IMR-90 (cell line): ENCODE measurements around the gene CNPY3. TPM values are rescaled to one million over a fixed set of nuclear protein-coding genes. Genes with fewer than 3 reads are reported as not detected.

Experiments used
- ATAC-seq: fragments of 200-7000 bp; cut with Tn5 transposase; 2 replicates; pipeline ENCODE4 v1.9.1; 2020; ENCODE audit warnings: low read depth, mild to moderate bottlenecking, moderate library complexity
- BruUV-seq: library from RNA; stranded (reverse); fragments of 400-500 nt; replicated peaks from 2 replicates; lab custom pipeline; 2021; lab: Mats Ljungman, UMichigan
- CTCF ChIA-PET: fragments of 300-600 bp; formaldehyde crosslinking; extraction: SDS; loops from one replicate; lab custom pipeline; 2021; ENCODE audit warnings: antibody characterized with exemption; lab: Yijun Ruan, JAX
- POLR2A ChIA-PET: fragments of 300-600 bp; sonication (Branson Sonifier 250); formaldehyde crosslinking; loops from one replicate; lab custom pipeline; 2022; ENCODE audit warnings: antibody characterized with exemption; ENCODE audit not compliant: unreplicated experiment; lab: Charles Lee
- DNase-seq: peaks from one replicate; pipeline ENCODE4 v3.0.0; 2013
- H2AFZ ChIP-seq: replicated peaks from 2 replicates; pipeline ENCODE3; 2013; ENCODE audit warnings: low read length, mild to moderate bottlenecking; ENCODE audit not compliant: poor library complexity
- H2AK5ac ChIP-seq: 2 replicates; pipeline ENCODE4 v1.6.1; 2013; ENCODE audit warnings: low read depth, low read length, inconsistent platforms
- H2AK9ac ChIP-seq: replicated peaks from 2 replicates; pipeline ENCODE3; 2013; ENCODE audit warnings: mild to moderate bottlenecking, low read depth, low read length, moderate library complexity; ENCODE audit not compliant: poor library complexity
- H2BK120ac ChIP-seq: 2 replicates; pipeline ENCODE4 v1.6.1; 2013; ENCODE audit warnings: low read depth, low read length, inconsistent platforms
- H2BK15ac ChIP-seq: 3 replicates; pipeline ENCODE4 v1.6.1; 2013; ENCODE audit warnings: low read depth, low read length, inconsistent platforms
- H2BK20ac ChIP-seq: 2 replicates; pipeline ENCODE4 v1.6.1; 2013; ENCODE audit warnings: low read depth, mild to moderate bottlenecking, inconsistent platforms, low read length, moderate library complexity
- H2BK5ac ChIP-seq: 2 replicates; pipeline ENCODE4 v1.6.1; 2013; ENCODE audit warnings: mild to moderate bottlenecking, low read depth, low read length, inconsistent platforms; ENCODE audit not compliant: poor library complexity, severe bottlenecking
- H3K14ac ChIP-seq: replicated peaks from 2 replicates; pipeline ENCODE4 v1.6.1; 2013; ENCODE audit warnings: low read depth, low read length, inconsistent platforms
- H3K18ac ChIP-seq: 2 replicates; pipeline ENCODE4 v1.6.1; 2013; ENCODE audit warnings: low read depth, low read length, control low read depth
- H3K23ac ChIP-seq: 2 replicates; pipeline ENCODE4 v1.6.1; 2013; ENCODE audit warnings: low read depth, low read length, inconsistent platforms
- H3K27ac ChIP-seq: 2 replicates; pipeline ENCODE4 v1.5.1; 2013; ENCODE audit warnings: mild to moderate bottlenecking, control low read depth, low read length; ENCODE audit not compliant: insufficient read depth
- H3K27me3 ChIP-seq: 2 replicates; pipeline ENCODE4 v1.6.1; 2013; ENCODE audit warnings: low read length; ENCODE audit not compliant: control insufficient read depth, insufficient read depth
- H3K36me3 ChIP-seq: 2 replicates; pipeline ENCODE4 v1.6.1; 2013; ENCODE audit warnings: low read length, mixed read lengths; ENCODE audit not compliant: control insufficient read depth, insufficient read depth
- H3K4ac ChIP-seq: 2 replicates; pipeline ENCODE4 v1.6.1; 2013; ENCODE audit warnings: low read depth, low read length, inconsistent platforms
- H3K4me1 ChIP-seq: 2 replicates; pipeline ENCODE4 v1.6.1; 2013; ENCODE audit warnings: low read length, mixed read lengths; ENCODE audit not compliant: control insufficient read depth, insufficient read depth
- H3K4me2 ChIP-seq: 2 replicates; pipeline ENCODE4 v1.6.1; 2013; ENCODE audit warnings: low read depth, mild to moderate bottlenecking, control low read depth, low read length, moderate library complexity
- H3K4me3 ChIP-seq: 2 replicates; pipeline ENCODE4 v1.5.1; 2013; ENCODE audit warnings: low read depth, mild to moderate bottlenecking, control low read depth, low read length, moderate library complexity; ENCODE audit not compliant: insufficient read depth
- H3K56ac ChIP-seq: 2 replicates; pipeline ENCODE4 v1.6.1; 2013; ENCODE audit warnings: low read length, inconsistent platforms; ENCODE audit not compliant: insufficient read depth; ENCODE audit errors: extremely low read depth
- H3K79me1 ChIP-seq, 2 experiments: 2 replicates each; pipeline ENCODE4 v1.6.1; 2013; ENCODE audit warnings: low read length in 2 of 2, inconsistent platforms in 1 of 2, low read depth in 1 of 2
- H3K9ac ChIP-seq: 2 replicates; pipeline ENCODE4 v1.6.1; 2013; ENCODE audit warnings: low read depth, low read length, control low read depth
- H3K9me1 ChIP-seq: 2 replicates; pipeline ENCODE4 v1.6.1; 2013; ENCODE audit warnings: low read length, inconsistent platforms; ENCODE audit not compliant: insufficient read depth
- H3K9me3 ChIP-seq: 2 replicates; pipeline ENCODE4 v1.6.1; 2013; ENCODE audit warnings: low read length; ENCODE audit not compliant: control insufficient read depth, insufficient read depth
- H4K20me1 ChIP-seq: 2 replicates; pipeline ENCODE4 v1.6.1; 2013; ENCODE audit warnings: low read length, inconsistent platforms; ENCODE audit not compliant: insufficient read depth
- H4K5ac ChIP-seq: 2 replicates; pipeline ENCODE4 v1.6.1; 2013; ENCODE audit warnings: mild to moderate bottlenecking, low read depth, low read length, control low read depth
- H4K8ac ChIP-seq, 2 experiments: 2 replicates each; pipeline ENCODE4 v1.6.1; 2013; ENCODE audit warnings: low read depth in 2 of 2, low read length in 2 of 2, control low read depth in 1 of 2, inconsistent platforms in 1 of 2
- H4K91ac ChIP-seq: 2 replicates; pipeline ENCODE4 v1.6.1; 2013; ENCODE audit warnings: low read depth, low read length, inconsistent platforms; ENCODE audit not compliant: insufficient read depth
- FOS ChIP-seq: fragments of 150-350 bp; IDR thresholded peaks from 2 replicates; pipeline ENCODE4 v1.6.1; 2016; ENCODE audit warnings: low read depth, low read length
- MAZ ChIP-seq: IDR thresholded peaks from 2 replicates; pipeline ENCODE4 v1.6.1; 2012; ENCODE audit warnings: low read depth, mild to moderate bottlenecking, low read length, improper control_type of control experiment, moderate library complexity, borderline replicate concordance
- MXI1 ChIP-seq: IDR thresholded peaks from 2 replicates; pipeline ENCODE4 v1.6.1; 2012; ENCODE audit warnings: low read depth, mild to moderate bottlenecking, low read length, moderate library complexity, borderline replicate concordance
- NFE2L2 ChIP-seq: fragments of 150-350 bp; IDR thresholded peaks from 2 replicates; pipeline ENCODE4 v1.6.1; 2016; ENCODE audit warnings: low read depth, mild to moderate bottlenecking, low read length
- RAD21 ChIP-seq: IDR thresholded peaks from 2 replicates; pipeline ENCODE4 v1.6.1; 2012; ENCODE audit warnings: low read length, improper control_type of control experiment
- RCOR1 ChIP-seq: IDR thresholded peaks from 2 replicates; pipeline ENCODE4 v1.6.1; 2012; ENCODE audit warnings: mild to moderate bottlenecking, low read length, improper control_type of control experiment; ENCODE audit not compliant: insufficient replicate concordance
- SMC3 ChIP-seq: fragments of 150-350 bp; IDR thresholded peaks from 2 replicates; pipeline ENCODE4 v1.6.1; 2016; ENCODE audit warnings: low read depth, mild to moderate bottlenecking, antibody characterized with exemption, low read length, moderate library complexity
- WGBS, 2 experiments: methylation state at CpG; one replicate each; pipeline versions ENCODE4 v1.1.5 to v1.1.7; 2013; ENCODE audit warnings: missing lambda C conversion rate in 2 of 2; ENCODE audit not compliant: insufficient read length in 1 of 2; ENCODE audit errors: extremely low coverage in 2 of 2; 5-methylcytosine and 5-hydroxymethylcytosine counted together
- dilution Hi-C: fragments of 300-500 bp; cut with HindIII; formaldehyde crosslinking; loops from one replicate; pipeline ENCODE4 v1.14.3; 2018; ENCODE audit warnings: low sequenced_read_pairs; ENCODE audit not compliant: unreplicated experiment
- in situ Hi-C: fragments of 300-500 bp; cut with MboI; formaldehyde crosslinking; loops from 3 replicates; pipeline ENCODE4 v1.14.3; 2019; ENCODE audit warnings: low sequenced_read_pairs, inconsistent platforms, mixed read lengths
- intact Hi-C: fragments of 100-400 bp; cut with micrococcal nuclease; formaldehyde crosslinking; loops from 2 replicates; pipeline ENCODE4 v1.10.0; 2022
- polyA plus RNA-seq, 3 experiments: library from polyadenylated mRNA; depleted of rRNA; stranded (reverse); fragments of >200 nt; gene quantifications; 2 replicates each; pipeline ENCODE4 v1.2.3, GENCODE V29; 2012; ENCODE audit warnings: low replicate concordance in 1 of 3
- total RNA-seq: library from RNA; depleted of rRNA; stranded (reverse); fragments of >200 nt; gene quantifications from 2 replicates; pipeline ENCODE4 v1.2.3, GENCODE V29; 2012

CNPY3 gene
- total and polyA plus RNA-seq, 2 of the 4 experiments (the other 2 are of a cell fraction) = 13.3 to 39.2 TPM

GRCh38 chr6:42968126-42968701 lies 38.9 kb downstream of the CNPY3 start:
- H3K36me3 ChIP-seq = peaks cover 45% of the 10 kb centered on the region
- peaks cover 9% of the 10 kb centered on the region; the same call in 1 of the 2 replicates for H4K20me1 ChIP-seq
- CTCF ChIA-PET = no interaction called here
- H3K23ac ChIP-seq = no peak overlapping the region
- no peak overlapping the region for H3K56ac ChIP-seq
- no peak overlapping the region for H3K4me2 ChIP-seq
- no peak overlapping the region for H3K4ac ChIP-seq
- H3K4me3 ChIP-seq = no peak overlapping the region
- H2BK120ac ChIP-seq = no peak overlapping the region
- no peak for TF ChIP-seq NFE2L2
- no peak for TF ChIP-seq RCOR1
- no peak for TF ChIP-seq RAD21
- no peak for TF ChIP-seq SMC3
- TF ChIP-seq MAZ = no peak
- no peak for TF ChIP-seq MXI1
- TF ChIP-seq FOS = no peak
- no peak overlapping the region for H3K9ac ChIP-seq
- no peak overlapping the region for H2AK9ac ChIP-seq
- ATAC-seq (no peak), DNase-seq (no peak)
- no peak overlapping the region for H4K8ac ChIP-seq
- no peak overlapping the region for H2AK5ac ChIP-seq
- H2BK5ac ChIP-seq = no peak overlapping the region
- POLR2A ChIA-PET = no interaction called here
- in situ Hi-C loops = no loop called here
- H2BK20ac ChIP-seq = no peak overlapping the region
- peaks cover 26% of the 10 kb centered on the region for H3K9me1 ChIP-seq
- dilution Hi-C loops = no loop called here
- no peaks in the 10 kb centered on the region for H3K9me3 ChIP-seq
- H3K14ac ChIP-seq = no peak overlapping the region
- H3K79me1 ChIP-seq = peaks cover 4 to 28% of the 10 kb centered on the region in 2 experiments; a peak in 3 of 4 replicates
- intact Hi-C loops = no loop called here
- H2AFZ ChIP-seq = no peak overlapping the region
- H2BK15ac ChIP-seq = no peak overlapping the region
- H4K5ac ChIP-seq = no peak overlapping the region
- H4K91ac ChIP-seq = no peak overlapping the region
- BruUV-seq = no TSS peak
- H3K27me3 ChIP-seq = no peaks in the 10 kb centered on the region
- H3K27ac ChIP-seq = no peak overlapping the region
- WGBS, 2 experiments = 100% methylated on average over 1 of the region's 12 CpGs; no CpG with 5 or more reads in 1 of the 2 experiments
- H3K4me1 ChIP-seq = peaks cover 18% of the 10 kb centered on the region
- no peak overlapping the region for H3K18ac ChIP-seq
